ENCODE data around the gene MTA1.

The MTA1 gene

DNA sequence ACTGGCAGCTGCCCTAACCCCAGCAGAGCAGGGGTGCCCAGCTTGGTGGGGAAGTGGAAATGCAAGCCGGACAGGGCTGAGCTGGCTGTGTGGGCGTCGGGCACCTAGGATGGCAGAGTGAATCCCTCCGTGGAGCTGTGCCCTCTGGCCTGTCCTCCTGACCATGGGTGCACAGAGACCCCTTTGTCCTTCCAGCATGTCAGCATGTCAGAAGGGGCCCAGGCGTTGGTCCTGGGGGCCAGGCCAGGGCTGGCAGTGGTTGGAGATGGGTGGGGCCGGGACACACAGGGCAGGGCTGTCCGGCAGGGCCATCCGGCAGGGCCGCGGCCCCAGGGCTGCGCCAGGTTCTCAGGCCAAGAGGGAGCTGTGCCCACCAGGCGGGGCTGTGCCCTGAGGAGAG lies 30.1 kb upstream of the MTA1 start:
- Histone ChIP-seq H3K4me3 (ENCODE audit: low read length) (no peak overlapping the region), H3K36me3 (ENCODE audit: insufficient read depth, low read length) (no peaks in the 10 kb centered on the region), H3K27me3 (ENCODE audit: control insufficient read depth, insufficient read depth, low read length) (no peaks in the 10 kb centered on the region), H3K4me2 (ENCODE audit: low read length) (no peak overlapping the region), H3K9me3 (replicated peaks; ENCODE audit: low read length) (no peaks in the 10 kb centered on the region), H3K9ac (ENCODE audit: low read depth, low read length) (no peak overlapping the region), H3K4me1 (ENCODE audit: control insufficient read depth, insufficient read depth, low read length) (peaks cover 14% of the 10 kb centered on the region)

DNA sequence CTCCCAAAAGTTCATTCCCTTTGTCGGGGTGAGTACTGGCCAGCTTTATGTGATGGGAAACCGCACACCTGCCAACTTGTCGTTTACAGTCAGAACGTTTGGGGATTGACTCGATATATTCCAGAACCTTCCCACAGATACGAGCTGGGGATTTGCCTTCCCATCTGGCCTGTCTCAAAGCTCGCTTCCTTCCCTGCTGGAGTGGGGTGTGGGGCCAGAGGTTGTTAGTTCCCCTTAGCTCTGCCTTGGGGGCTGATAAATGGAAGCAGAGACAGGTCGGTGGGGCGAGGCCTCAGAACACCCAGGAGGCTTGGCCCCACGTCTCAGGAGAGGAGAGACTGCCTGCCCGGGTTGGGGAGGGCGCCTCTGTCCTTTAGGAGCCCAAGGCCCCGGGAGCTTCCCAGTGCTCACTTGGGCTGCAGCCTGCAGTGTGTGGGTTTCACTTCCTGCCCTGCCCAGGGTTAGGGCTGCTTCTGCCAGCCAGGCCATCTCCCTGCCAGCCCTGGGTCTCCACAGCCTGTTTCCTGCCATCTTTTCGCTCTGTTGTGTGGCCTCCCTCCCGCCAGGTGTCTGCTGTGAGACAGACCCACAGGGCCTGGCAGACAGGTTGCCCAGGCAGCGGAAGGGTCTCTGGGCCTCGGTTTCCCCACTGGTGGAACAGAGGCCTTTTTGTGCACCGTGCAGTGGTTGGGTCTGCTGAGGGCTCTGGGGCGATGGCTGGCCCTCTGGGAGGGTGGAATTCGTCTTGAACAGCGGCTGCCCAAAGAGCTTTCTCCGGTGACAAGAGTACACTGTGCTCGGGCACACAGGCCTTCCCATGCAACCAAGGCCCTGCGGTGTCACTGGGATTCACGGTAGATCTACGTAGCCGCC lies 29.4 kb upstream of the MTA1 start:
- Histone ChIP-seq H3K9me3 (replicated peaks; ENCODE audit: low read length) (no peaks in the 10 kb centered on the region), H3K4me2 (ENCODE audit: low read length) (no peak overlapping the region), H3K36me3 (ENCODE audit: insufficient read depth, low read length) (no peaks in the 10 kb centered on the region), H3K9ac (ENCODE audit: low read depth, low read length) (peak overlapping the region; percentile 28), H3K4me1 (ENCODE audit: control insufficient read depth, insufficient read depth, low read length) (peaks cover 14% of the 10 kb centered on the region), H3K4me3 (ENCODE audit: low read length) (no peak overlapping the region), H3K27me3 (ENCODE audit: control insufficient read depth, insufficient read depth, low read length) (no peaks in the 10 kb centered on the region)

DNA sequence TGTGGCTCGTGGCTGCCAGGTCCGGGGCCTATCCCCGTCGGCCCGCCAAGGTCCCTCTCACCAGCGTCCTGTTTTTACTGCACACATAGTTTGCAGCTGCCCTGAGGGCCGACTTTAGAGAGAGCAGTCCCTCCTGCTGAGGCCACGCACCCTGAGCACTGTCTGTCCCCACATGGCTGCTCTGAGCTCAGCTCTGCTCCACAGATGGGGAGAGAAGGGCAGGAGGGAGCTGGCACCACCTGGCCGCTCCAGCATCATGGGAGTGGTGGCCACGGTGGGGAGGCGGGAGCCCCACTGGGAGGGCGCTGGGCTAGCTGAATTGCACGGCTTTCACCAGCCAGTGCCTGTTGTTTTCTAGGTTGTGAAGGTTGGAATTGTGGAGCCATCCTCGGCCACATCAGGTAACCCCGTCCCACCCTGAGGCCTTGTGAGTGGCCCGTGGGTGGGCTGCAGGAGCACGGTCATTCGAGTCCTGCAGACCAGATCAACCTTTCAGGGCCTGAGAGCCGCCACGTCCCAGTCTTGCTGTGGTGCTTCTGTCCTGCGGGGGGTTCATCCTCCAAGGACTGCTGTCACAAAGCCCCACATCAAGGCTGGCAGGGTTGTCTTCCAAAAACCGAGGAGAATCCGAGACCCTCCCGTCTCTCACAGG lies 28.7 kb upstream of the MTA1 start:
- peaks cover 14% of the 10 kb centered on the region for H3K4me1 ChIP-seq (ENCODE audit: control insufficient read depth, insufficient read depth, low read length)
- H3K9me3 ChIP-seq (replicated peaks; ENCODE audit: low read length): no peaks in the 10 kb centered on the region
- no peaks in the 10 kb centered on the region for H3K36me3 ChIP-seq (ENCODE audit: insufficient read depth, low read length)
- H3K4me3 ChIP-seq (ENCODE audit: low read length): no peak overlapping the region
- H3K27me3 ChIP-seq (ENCODE audit: control insufficient read depth, insufficient read depth, low read length): no peaks in the 10 kb centered on the region
- no peak overlapping the region for H3K9ac ChIP-seq (ENCODE audit: low read depth, low read length)
- H3K4me2 ChIP-seq (ENCODE audit: low read length): no peak overlapping the region

DNA sequence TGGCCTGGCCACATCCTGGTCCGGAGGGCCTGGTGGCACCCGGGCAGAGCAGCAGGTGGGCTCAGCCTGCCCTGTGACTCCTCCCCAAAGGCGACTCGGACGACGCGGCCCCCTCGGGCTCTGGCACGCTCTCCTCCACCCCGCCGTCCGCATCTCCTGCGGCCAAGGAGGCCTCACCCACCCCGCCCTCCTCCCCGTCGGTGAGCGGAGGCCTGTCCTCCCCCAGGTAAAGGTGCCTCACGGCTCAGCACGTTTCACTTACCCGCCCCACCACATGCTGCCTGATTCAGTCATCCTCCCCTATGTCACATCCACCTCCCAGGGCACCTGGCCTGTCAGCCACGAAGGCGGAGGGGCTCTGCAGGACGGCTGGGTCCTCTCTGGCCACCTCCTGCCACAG lies 28.1 kb upstream of the MTA1 start:
- no peaks in the 10 kb centered on the region for H3K27me3 ChIP-seq (ENCODE audit: control insufficient read depth, insufficient read depth, low read length)
- peaks cover 14% of the 10 kb centered on the region for H3K4me1 ChIP-seq (ENCODE audit: control insufficient read depth, insufficient read depth, low read length)
- H3K36me3 ChIP-seq (ENCODE audit: insufficient read depth, low read length): no peaks in the 10 kb centered on the region

DNA sequence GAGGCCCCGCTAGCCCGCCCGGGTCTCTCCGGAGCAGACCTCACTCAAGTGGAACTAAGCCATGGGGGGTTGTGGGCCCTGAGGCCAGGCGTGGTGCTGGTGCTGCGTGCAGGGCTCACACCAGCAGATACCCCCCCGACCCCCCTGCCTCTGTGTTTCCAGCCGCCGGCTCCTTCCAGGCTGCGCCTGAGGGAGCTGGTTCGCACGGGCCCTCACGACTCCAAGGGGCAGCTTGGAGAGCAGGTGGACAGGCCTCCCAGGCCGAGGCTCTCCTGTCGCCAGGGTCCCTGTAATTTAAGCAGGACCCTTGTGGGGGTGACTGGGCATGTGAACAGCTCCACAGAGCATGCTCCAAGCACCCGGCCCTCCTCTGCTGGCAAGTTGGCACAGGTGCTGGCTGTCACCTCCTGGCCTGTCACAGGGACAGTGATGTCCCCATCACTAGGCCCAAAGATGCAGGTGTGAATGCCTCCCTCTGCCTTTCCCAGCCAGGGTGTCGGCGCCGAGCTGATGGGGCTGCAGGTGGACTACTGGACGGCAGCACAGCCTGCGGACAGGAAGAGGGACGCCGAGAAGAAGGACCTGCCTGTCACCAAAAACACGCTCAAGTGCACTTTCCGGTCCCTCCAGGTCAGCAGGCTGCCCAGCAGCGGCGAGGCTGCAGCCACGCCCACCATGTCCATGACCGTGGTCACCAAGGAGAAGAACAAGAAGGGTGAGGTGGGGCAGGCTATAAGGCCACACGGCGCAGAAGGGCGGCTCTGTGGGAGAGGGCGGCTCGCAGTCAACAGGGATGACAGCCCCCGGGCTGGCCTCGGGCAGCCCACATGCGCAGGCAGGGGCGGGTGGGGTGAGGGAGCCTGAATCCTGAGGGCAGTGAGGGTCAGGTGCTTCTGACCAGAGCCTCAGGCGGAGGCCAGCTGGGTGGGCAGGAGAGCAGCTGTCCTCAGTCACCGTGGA lies 27.2 kb upstream of the MTA1 start:
- H3K36me3 ChIP-seq (ENCODE audit: insufficient read depth, low read length): no peaks in the 10 kb centered on the region
- peaks cover 16% of the 10 kb centered on the region for H3K4me1 ChIP-seq (ENCODE audit: control insufficient read depth, insufficient read depth, low read length)
- H3K4me3 ChIP-seq (ENCODE audit: low read length): no peak overlapping the region
- no peaks in the 10 kb centered on the region for H3K9me3 ChIP-seq (replicated peaks; ENCODE audit: low read length)
- no peaks in the 10 kb centered on the region for H3K27me3 ChIP-seq (ENCODE audit: control insufficient read depth, insufficient read depth, low read length)
- H3K9ac ChIP-seq (ENCODE audit: low read depth, low read length): no peak overlapping the region
- H3K4me2 ChIP-seq (ENCODE audit: low read length): no peak overlapping the region

More for the DNA sequence above, 28.1 kb upstream of the MTA1 start:
- H3K4me3 ChIP-seq (ENCODE audit: low read length): no peak overlapping the region
- H3K4me2 ChIP-seq (ENCODE audit: low read length): no peak overlapping the region
- no peak overlapping the region for H3K9ac ChIP-seq (ENCODE audit: low read depth, low read length)
- no peaks in the 10 kb centered on the region for H3K9me3 ChIP-seq (replicated peaks; ENCODE audit: low read length)

DNA sequence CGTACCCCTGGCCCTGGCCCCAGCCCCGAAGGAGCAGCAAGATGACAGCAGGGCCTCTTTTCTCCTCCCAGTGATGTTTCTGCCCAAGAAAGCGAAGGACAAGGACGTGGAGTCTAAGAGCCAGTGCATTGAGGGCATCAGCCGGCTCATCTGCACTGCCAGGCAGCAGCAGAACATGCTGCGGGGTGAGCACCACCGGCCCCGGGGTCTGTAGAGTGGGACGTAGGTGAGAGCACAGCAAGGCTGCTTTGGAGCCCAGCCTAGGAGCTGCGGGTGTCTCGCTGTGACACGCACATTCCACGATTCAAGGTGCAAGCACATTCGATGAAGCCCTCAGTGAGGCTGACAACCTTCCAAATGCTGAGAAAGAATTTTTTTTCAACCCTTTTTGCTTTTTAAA lies 26.5 kb upstream of the MTA1 start:
- Histone ChIP-seq H3K36me3 (ENCODE audit: insufficient read depth, low read length) (no peaks in the 10 kb centered on the region), H3K27me3 (ENCODE audit: control insufficient read depth, insufficient read depth, low read length) (no peaks in the 10 kb centered on the region), H3K9me3 (replicated peaks; ENCODE audit: low read length) (no peaks in the 10 kb centered on the region), H3K4me3 (ENCODE audit: low read length) (no peak overlapping the region), H3K4me2 (ENCODE audit: low read length) (no peak overlapping the region), H3K9ac (ENCODE audit: low read depth, low read length) (no peak overlapping the region), H3K4me1 (ENCODE audit: control insufficient read depth, insufficient read depth, low read length) (peaks cover 22% of the 10 kb centered on the region)

DNA sequence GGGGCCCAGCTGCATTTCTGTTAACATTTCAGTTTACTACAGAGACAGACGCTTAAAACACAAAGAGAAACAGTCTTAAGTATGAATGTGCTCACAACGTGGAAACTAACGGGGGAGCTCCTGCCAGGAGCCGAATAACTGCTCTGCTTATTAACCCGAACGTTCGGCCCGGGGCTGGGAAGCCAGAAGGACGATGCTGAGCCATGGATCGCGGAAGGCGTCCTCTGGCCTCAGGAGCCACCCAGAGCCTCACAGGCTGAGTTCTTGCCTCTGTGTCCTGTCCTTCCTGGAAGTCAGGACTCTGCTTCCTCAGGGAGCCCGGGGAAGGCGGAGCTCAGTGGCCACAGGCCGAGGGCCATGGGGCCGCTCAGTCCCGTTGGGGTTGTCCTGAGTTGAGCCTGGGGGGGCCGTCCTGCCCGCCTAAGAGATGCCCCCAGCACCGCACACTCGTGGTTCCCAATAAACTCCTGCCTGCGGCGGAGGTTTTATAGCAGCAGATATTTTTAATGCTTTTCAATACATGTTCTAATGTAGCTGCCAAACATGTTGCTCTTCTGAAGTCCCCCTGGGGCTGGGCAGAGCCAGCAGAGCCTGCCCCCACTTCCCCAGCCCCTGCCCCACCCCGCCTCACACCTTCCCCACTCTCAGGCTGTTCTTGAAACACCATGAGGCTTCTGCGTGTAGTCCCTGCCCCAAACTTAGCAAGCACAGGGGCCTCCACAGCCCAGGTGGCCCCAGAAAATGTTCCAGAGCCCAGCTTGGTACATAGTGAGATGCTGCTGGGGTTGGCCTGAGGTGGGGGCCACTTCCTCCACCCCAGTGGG lies 24.7 kb upstream of the MTA1 start:
- H3K9me3 ChIP-seq (replicated peaks; ENCODE audit: low read length): no peaks in the 10 kb centered on the region
- H3K4me1 ChIP-seq (ENCODE audit: control insufficient read depth, insufficient read depth, low read length): peaks cover 26% of the 10 kb centered on the region
- no peak overlapping the region for H3K9ac ChIP-seq (ENCODE audit: low read depth, low read length)
- no peaks in the 10 kb centered on the region for H3K27me3 ChIP-seq (ENCODE audit: control insufficient read depth, insufficient read depth, low read length)
- H3K4me2 ChIP-seq (ENCODE audit: low read length): no peak overlapping the region
- H3K36me3 ChIP-seq (ENCODE audit: insufficient read depth, low read length): peaks cover 6% of the 10 kb centered on the region
- H3K4me3 ChIP-seq (ENCODE audit: low read length): no peak overlapping the region

DNA sequence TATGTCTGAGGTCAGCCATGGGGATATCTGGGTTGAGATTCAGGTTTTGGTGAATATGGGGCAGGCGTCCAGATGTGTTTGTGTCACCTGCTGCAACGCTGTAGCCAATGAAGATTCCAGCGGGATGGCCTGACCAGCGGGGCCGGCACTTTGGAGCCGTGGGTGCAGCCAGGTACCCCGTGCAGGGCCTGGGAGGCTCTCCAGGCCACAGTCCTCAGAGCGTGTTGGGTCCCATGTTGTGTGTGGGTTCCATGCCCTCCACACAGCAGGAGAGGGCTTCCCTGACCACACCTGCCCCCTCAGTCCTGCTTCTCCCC lies 24.1 kb upstream of the MTA1 start:
- no peaks in the 10 kb centered on the region for H3K9me3 ChIP-seq (replicated peaks; ENCODE audit: low read length)
- no peaks in the 10 kb centered on the region for H3K27me3 ChIP-seq (ENCODE audit: control insufficient read depth, insufficient read depth, low read length)
- H3K9ac ChIP-seq (ENCODE audit: low read depth, low read length): no peak overlapping the region
- H3K36me3 ChIP-seq (ENCODE audit: insufficient read depth, low read length): peaks cover 12% of the 10 kb centered on the region
- H3K4me3 ChIP-seq (ENCODE audit: low read length): no peak overlapping the region
- H3K4me1 ChIP-seq (ENCODE audit: control insufficient read depth, insufficient read depth, low read length): peaks cover 20% of the 10 kb centered on the region
- no peak overlapping the region for H3K4me2 ChIP-seq (ENCODE audit: low read length)

DNA sequence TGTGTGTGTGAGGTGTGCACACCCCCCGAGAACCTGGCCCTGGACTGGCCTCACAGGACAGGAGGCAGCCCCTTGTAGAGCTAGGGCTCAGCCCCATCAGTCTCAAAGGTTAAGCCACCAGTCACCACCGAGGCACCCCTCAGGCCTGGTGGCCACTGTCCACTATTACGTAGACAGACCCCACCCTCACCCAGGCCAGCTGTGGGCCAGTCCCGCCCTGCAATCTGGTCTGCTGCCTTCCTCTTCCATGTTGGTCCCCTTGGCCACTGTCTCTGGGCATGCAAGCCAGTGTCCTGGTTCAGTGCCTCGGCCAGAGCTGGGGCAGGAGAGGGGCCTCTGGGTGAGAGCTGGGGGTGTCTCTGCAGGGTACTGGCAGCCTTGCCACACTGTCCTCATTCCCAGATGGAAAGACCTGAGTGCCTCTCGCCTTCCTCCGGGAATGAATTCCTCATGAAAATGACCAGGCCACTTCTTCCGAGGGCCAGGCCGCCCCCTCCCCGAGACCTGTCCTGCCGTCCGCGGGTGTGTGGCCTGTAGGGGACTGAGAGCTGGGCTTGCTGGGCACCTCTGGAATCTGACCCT lies 22.2 kb upstream of the MTA1 start:
- Histone ChIP-seq H3K4me2 (ENCODE audit: low read length) (peak overlapping the region; percentile 99), H3K9me3 (replicated peaks; ENCODE audit: low read length) (no peaks in the 10 kb centered on the region), H3K36me3 (ENCODE audit: insufficient read depth, low read length) (peaks cover 17% of the 10 kb centered on the region), H3K27me3 (ENCODE audit: control insufficient read depth, insufficient read depth, low read length) (no peaks in the 10 kb centered on the region), H3K9ac (ENCODE audit: low read depth, low read length) (peak overlapping the region; percentile 90), H3K4me1 (ENCODE audit: control insufficient read depth, insufficient read depth, low read length) (peaks cover 20% of the 10 kb centered on the region), H3K4me3 (ENCODE audit: low read length) (peak overlapping the region; percentile 94)

DNA sequence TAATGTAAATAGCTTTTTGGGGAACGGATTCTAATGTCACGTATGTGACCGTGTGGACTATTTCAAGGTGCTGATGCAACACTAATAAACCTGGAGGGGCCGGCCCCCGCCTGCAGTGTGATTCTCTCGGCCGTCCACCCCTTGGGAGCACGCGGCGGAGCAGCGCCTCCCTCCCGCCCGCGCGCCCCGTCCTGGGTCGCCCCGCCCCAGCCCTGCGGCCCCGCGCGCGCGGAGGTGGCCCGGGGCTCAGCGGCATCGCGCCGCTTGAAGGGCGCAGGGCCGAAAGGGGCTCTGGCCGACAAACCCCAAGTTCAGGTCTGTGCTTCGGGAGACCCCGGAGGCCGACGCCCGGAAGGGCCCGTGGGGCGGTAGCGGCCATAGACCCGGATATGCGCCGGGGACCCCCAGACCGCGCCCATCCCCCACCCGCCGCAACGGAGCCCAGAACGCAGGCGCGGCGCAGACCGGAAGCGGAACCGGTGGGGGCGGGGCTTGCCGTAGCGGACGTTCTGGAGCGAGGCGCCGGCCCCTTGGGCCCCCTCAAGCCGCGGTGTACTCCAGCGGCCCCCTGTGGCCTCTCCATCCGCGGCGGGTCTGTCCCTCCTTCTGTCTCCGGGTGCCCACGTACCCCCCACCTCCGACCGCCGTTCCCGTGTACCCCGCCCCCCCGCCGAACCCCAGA lies 21.4 kb upstream of the MTA1 start, which contains the start of gene TEX22:
TSS of gene TEX22 (plus strand) at position 495 of the 682 bp plus-strand sequence. CDS start 803 bp downstream, outside the sequence.
- Histone ChIP-seq H3K4me1 (ENCODE audit: control insufficient read depth, insufficient read depth, low read length) (peaks cover 20% of the 10 kb centered on the region), H3K36me3 (ENCODE audit: insufficient read depth, low read length) (peaks cover 17% of the 10 kb centered on the region), H3K27me3 (ENCODE audit: control insufficient read depth, insufficient read depth, low read length) (no peaks in the 10 kb centered on the region), H3K9me3 (replicated peaks; ENCODE audit: low read length) (no peaks in the 10 kb centered on the region), H3K4me2 (ENCODE audit: low read length) (peak within 1 kb of the TSS; percentile 99), H3K9ac (ENCODE audit: low read depth, low read length) (peak within 1 kb of the TSS; percentile 90), H3K4me3 (ENCODE audit: low read length) (peak within 1 kb of the TSS; percentile 94)

All from skeletal muscle satellite cell (primary cell).